GM18873 (cell line): Measurements from ENCODE around the gene TRPT1.

Experiments used
- ATAC-seq: cut with Tn5 transposase; IDR thresholded peaks from one replicate; pipeline ENCODE4 v1.9.1; 2021; ENCODE audit warnings: mild to moderate bottlenecking, moderate library complexity, moderate number of reproducible peaks; ENCODE audit not compliant: unreplicated experiment, low FRiP score

Gene TRPT1

GRCh38 chr11:64210301-64211020 lies 15.5 kb downstream of the TRPT1 start:
- ATAC-seq, result no peak

DNA sequence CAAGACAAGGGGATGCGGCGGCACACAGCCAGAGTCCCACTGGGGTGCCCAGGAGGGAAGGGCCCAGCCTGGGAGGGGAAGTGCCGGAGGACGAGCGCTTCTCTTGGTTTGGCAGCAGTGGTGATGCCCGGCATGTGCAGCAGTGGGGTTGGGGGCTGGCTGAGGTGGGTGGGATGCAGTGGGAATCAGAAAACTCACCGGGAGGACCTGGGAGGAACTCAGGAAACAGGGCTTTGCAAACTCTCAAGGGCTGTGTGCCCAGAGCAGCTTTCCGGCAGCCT lies 16.5 kb downstream of the TRPT1 start:
- ATAC-seq, result no peak

GRCh38 chr11:64208796-64209562 lies 17.0 kb downstream of the TRPT1 start:
- no peak for ATAC-seq

- ATAC-seq, result no peak
These were observed 17.7 kb downstream of the TRPT1 start for GRCh38 chr11:64208086-64208795.

DNA sequence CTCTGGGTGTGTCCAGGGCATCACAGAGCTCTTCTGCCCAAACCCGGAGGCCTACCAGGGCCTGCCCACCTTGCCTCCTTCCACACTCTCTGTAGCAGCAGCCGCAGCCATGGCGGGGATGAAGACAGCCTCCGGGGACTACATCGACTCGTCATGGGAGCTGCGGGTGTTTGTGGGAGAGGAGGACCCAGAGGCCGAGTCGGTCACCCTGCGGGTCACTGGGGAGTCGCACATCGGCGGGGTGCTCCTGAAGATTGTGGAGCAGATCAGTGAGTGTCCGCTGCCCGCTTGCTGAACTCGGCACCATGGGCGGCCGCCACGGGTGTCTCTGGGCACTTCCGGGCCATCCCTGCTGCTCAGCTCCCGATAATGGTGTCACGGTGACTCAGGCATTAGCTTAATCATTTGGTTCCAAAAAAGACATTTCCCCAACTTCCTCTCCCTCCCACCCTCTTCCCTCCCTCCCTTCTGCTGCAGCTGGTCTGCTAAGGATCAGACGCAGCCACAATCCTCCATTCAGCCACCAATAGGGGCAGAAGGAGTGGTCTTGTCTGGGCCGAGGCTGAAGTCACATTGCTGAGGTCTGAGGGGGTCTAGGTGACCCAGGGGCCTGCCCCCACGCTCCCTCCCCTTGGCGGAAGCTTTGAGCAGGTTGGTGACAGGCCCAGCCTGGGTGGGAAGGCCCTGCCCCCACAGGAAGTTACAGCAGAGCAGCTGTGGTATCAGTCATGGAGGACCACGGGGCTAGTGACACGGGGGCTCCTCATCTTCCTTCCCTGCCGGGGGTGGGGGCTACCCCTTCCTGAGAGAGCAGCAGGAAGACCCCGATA lies 18.5 kb downstream of the TRPT1 start:
- ATAC-seq, result peak; percentile 52

DNA sequence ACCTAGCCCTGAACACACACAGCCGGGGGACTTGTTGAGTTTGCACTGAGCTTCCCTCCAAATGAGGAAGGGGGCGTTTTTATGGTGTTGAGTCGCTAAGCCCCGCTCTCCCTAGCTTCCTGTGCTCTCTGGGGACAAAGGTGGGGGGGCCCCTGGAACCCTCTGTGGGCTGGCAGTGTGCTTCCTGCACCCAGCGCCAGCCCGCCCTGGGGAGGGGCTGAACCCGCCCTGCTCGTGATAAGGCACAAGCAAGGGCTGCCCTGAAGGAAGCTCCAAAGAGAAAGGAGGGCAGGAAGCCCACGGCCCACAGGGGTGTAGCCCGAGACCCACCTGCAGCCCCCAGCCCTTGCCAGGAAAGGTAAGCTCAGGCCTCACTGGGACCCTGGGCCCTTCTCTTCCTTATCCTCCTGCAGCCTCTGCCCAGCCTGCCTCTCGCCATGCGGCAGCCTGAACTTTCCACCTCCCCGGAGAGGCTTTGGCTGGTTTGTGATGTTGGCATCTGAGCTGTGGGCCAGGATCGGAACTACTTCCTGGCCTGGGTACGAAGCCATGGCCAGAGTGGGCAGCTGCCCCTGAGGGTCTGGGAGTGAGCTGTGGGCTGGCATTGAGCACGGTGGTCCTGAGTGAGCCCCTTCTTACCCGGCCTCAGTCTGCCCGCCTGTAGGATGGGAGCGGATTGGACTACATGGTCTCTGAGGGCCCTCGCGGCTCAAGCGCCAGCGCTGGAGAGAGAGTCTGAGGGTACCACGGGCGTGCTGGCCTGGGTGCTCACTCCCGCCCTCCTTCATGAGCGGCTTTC lies 19.3 kb downstream of the TRPT1 start, which contains the start of gene FERMT3:
Gene FERMT3 (plus strand): TSS at position 265 of the 799 bp plus-strand sequence. CDS start 644 bp downstream, outside the sequence.
- ATAC-seq, result no peak

- ATAC-seq, result no peak
These were observed 21.5 kb downstream of the TRPT1 start for GRCh38 chr11:64204464-64204989.

DNA sequence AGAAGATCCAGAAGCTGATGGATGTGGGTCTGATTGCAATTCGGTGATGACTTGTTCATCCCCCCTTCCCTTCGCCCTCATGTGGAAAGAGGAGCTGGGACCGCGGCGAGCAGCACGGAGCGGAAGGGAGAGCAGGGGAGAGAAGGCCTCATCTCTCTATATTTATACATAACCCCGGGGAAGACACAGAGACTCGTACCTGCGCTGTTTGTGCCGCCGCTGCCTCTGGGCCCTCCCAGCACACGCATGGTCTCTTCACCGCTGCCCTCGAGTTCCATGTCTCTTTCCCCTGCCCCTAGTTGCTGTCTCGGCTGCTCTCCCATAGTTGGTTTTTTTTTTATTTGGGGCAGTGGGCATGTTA lies 21.9 kb downstream of the TRPT1 start:
- no peak for ATAC-seq

- no peak for ATAC-seq
These were observed 22.4 kb downstream of the TRPT1 start for GRCh38 chr11:64203421-64204079.

DNA sequence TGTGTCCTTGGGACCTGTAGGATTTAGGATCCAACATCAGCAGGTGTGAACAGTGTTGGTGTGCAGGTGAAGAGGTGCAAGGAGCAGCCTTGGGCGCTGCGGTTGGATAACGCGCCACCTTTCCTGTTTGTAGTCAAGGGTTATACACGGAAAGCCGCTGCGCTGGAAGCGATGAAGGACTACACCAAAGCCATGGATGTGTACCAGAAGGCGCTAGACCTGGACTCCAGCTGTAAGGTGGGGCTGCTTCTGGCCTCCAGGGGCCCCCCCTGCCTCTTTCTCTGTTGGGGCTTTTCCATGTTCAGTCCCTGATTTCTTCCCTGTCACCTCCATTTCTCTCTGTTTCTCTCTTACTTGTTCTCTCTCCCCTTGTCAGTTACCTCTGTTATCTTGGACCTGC lies 23.0 kb downstream of the TRPT1 start:
- ATAC-seq, result no peak

GRCh38 chr11:64201543-64201942 lies 24.4 kb downstream of the TRPT1 start:
- no peak for ATAC-seq

DNA sequence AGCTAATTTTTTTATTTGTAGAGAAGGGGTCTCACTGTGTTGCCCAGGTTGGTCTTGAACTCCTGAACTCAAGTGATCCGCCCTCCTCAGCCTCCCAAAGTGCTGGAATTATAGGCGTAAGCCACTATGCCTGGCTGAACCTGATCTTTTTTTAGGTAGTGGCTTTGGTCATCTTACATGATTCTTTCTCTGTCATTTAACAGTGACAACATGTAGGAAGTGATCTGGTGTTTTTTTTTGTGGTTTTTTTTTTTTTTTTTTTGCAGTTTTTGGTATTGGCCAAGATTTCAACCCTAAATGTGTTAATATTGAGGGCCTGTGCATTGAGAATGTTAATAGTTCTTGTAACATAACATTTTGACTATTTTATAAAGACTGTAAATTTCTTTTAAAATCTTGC lies 27.5 kb downstream of the TRPT1 start:
- no peak for ATAC-seq

- ATAC-seq, result no peak
These were observed 29.4 kb downstream of the TRPT1 start for GRCh38 chr11:64196626-64197025.

DNA sequence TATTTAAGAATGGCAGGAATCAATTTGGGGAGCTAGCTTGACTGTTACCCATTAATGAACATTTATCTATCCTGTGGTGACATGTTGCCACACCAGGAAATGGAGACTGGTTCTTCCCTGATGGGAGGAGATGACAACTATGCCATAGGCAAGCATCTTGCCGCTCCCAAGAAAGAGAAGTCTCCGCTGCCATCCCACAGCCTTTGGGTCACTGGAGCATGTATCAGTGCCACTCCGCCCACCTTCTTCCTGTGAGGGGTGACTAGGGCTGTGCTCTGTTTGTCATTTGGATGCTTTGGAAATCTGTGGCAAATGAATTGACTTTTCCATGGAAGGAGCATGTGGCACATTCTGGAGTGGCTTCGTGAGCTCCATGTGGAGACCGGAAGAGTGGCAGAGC lies 33.6 kb downstream of the TRPT1 start:
- no peak for ATAC-seq

DNA sequence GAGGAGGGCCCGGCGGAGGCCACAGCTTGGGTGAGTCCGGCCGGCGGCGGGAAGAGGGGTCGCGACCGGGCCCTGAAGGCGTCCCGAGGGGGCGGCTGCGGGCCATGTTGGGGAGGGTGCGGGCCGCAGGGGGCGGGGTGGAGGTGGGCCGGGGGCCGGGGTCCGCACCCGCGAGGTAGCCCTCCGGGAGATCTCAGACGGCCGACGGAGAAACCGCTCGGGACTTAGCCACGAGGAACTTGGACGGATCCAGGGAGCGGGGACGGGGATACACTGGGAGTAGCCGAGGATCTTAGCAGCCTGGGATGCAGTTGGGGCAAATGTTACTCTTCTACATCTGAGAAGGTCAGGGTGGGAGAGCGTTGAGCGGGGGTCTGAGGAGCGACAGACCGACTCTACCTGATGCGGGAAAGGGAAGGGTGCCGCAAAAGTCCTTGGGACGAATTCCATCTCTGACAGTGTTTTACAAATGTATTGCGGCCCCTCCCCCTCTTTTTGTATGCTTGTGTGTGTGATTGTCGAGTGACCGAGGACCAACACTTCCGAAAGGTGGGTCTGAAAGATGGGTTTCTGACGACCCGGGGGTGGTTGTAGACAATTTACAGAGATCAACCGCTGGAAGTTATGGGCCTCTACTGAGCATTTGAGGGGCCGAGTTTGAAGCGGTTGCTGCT lies 39.4 kb downstream of the TRPT1 start:
- no peak for ATAC-seq

GRCh38 chr11:64185693-64186491 lies 40.1 kb downstream of the TRPT1 start, which contains the start of gene STIP1:
STIP1 (plus strand) TSS chr11:64186171; CDS start chr11:64186262, 91 bp downstream.
- ATAC-seq, result peak; percentile 85

- ATAC-seq, result peak; percentile 20
These were observed 40.8 kb downstream of the TRPT1 start for GRCh38 chr11:64185175-64185692.
